ENCODE results near the gene PTPRM.
A peak's percentile ranks its signal among the peaks of the same experiment; 100 is the strongest.

The PTPRM gene

GRCh38 chr18:8365006-8365405, 797.9 kb downstream of the PTPRM start:
- DNase-seq (no peak), ATAC-seq (no peak)

GRCh38 chr18:8365528-8365927, 798.4 kb downstream of the PTPRM start:
- no peak for DNase-seq
- no peak for ATAC-seq

- DNase-seq: no peak
- ATAC-seq: no peak
Measured at GRCh38 chr18:8366070-8366469, 799.0 kb downstream of the PTPRM start.

DNA sequence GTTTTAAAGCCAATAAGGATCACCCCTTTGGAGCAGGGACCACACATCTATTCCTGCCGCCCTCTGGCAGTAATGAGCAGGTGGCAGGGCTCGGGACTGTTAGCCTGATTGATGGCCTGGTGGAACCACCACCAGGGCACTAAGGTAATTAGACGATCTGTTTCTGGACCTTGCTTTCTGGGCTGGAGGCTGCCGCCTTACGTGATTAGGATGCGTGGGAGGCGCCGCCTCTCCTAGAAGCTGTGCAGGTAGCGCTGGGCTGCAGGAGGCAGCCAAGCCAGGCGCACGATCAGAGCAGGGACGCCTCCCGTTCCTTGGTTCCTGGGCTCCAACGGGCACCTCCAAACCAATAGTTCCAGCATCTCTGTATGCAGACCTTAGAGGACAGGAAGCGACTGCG, 799.5 kb downstream of the PTPRM start:
- no peak for DNase-seq
- no peak for ATAC-seq

- DNase-seq (peak; percentile 38), ATAC-seq (no peak)
Measured at GRCh38 chr18:8367217-8367988, 800.3 kb downstream of the PTPRM start.

DNA sequence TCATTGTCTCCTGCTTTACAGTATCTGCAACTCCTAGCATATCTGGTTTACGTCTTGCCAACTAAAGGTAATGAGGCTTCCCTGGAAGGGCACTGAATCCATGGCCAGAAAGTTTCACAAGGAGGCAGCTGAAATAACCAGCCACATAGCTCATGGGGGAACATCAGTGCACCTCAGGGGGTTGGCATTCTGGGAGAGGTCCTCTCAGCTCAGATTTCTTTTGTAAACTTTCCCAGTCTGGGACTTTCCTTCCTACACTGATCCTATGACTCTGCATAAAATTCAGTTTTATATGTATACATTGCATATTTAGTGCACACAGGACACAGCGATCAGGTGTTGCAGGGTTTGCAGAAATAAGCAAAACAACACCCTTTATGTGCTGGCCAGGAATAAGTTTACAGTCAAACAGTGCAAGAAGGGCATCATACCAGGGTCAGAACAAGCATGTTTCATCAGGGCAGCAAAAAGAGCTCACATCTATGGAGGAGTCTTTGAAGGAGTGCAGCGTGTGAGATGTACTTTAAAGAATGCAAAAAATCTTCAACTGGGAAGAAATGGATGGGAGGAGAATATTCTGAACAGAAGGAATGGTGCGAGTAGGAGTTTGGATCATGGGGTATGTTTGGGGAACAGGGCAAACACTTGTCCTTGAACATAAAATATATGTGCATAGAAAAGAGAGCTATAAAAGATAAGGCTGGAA, 801.5 kb downstream of the PTPRM start:
- DNase-seq: no peak
- ATAC-seq: no peak

- no peak for ATAC-seq
- no peak for DNase-seq
Measured at GRCh38 chr18:8373486-8373885, 806.4 kb downstream of the PTPRM start.

GRCh38 chr18:8374676-8375075, 807.6 kb downstream of the PTPRM start:
- no peak for ATAC-seq
- DNase-seq: no peak

DNA sequence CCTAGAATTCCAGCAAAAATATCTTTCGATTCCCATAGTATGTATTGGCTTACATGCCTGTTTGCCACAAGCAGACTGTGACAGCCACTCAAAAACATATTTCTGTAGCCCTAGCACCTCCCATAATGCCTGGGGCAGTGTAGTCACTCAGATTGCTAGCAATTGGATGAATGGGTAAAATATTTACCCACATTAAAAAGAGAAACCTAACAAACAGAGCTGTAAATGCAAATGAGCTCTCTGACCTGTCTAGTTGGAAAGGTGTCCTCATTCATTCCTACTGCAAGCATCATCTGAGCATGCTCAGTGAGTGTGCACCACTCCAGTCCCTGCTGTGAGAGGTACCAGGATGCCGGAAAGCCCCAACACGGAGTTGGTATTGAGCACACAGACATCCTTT, 808.1 kb downstream of the PTPRM start:
- no peak for ATAC-seq
- DNase-seq: no peak

GRCh38 chr18:8376113-8376512, 809.0 kb downstream of the PTPRM start:
- ATAC-seq (no peak), DNase-seq (no peak)

DNA sequence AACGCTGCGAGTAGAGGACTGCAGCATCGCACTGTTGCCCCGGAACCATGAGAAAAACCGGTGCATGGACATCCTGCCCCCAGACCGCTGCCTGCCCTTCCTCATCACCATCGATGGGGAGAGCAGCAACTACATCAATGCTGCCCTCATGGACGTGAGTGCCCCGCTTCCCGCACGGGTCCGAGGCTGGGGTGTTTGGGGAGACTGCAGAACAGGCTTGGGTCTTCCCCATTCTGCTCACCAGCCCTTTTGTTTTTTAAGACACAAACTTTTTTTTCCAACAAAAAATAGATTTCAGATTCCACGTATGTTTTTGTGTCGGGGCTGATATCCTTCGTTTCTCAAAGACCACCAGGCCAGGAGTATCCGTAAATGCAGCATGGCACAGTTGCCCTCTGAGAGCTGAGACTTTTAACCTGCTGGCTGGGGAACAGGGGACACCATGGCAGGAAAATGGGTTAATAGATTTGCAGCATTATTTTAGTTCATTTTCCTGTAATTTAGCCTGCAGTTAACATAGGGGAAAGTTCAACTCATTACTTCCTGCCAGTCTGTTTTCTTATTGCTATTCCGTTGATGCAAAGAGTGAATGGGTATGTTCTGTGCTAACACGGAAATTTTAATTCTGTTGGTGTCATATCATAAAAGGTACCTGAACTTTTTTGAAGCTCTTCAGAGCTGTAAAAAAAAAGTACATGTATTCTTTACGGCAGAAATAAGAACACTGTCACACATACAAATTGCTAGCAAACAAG, 812.2 kb downstream of the PTPRM start:
- no peak for ATAC-seq
- DNase-seq: no peak

DNA sequence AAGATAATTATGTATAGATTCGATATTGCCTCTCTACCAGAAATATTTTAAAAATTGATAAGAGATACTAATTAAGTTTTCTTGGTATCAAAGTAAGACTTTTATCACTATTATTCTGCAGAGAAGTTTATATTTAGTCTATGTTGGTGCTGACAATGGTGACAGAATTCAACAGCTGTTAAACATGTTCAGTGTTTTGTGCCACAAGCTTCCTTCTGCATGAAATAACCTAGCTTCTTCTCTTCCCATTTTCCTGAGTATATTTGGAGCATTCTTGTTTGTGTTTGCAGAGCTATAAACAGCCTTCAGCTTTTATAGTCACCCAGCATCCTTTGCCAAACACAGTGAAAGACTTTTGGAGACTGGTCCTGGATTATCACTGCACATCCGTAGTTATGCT, 812.9 kb downstream of the PTPRM start:
- DNase-seq: no peak
- ATAC-seq: no peak

DNA sequence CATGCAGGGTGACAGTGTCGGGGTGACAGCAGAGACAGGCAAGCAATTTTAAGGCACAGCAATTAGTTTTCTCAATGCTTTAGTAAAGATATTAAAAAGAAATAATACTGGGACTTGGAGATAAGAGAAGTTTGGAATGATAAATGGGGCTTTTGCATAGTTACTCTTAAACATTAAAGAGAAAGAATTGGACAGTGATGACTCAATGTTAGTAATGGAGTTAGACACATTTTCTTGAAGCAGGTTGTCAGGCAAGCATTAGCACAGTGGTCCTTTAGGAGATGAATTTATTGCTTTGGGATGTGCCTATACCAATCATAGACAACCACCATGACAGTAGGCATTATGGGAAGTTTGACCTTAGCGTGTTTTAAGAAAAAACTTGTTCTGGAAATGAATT, 813.8 kb downstream of the PTPRM start:
- DNase-seq: no peak
- ATAC-seq: no peak

- DNase-seq: no peak
- ATAC-seq: no peak
Measured at GRCh38 chr18:8381821-8382459, 814.8 kb downstream of the PTPRM start.

DNA sequence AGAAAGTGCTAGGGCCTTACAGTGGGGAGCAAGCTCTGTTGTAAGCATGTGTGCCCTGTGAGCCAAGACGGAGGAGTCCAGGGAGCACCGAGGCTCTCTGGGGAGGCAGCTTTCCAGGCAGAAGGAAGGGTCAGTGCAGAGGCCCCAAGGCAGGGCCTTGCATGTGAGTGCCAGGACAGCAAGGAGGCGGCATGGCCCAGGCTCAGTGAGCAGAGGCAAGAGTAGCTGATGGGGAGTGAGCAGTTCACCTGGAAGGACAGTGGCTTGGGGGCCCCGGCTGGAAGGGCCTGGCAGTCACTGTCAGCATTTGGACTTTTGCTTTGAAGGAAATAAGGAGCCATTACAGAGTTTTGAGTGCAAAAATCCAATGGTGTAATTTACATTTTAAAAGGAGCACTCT, 818.3 kb downstream of the PTPRM start:
- ATAC-seq: no peak
- no peak for DNase-seq

- ATAC-seq (no peak), DNase-seq (no peak)
Measured at GRCh38 chr18:8386669-8387380, 819.7 kb downstream of the PTPRM start.

GRCh38 chr18:8389391-8390340, 822.5 kb downstream of the PTPRM start:
- DNase-seq (peak; percentile 24), ATAC-seq (no peak)

DNA sequence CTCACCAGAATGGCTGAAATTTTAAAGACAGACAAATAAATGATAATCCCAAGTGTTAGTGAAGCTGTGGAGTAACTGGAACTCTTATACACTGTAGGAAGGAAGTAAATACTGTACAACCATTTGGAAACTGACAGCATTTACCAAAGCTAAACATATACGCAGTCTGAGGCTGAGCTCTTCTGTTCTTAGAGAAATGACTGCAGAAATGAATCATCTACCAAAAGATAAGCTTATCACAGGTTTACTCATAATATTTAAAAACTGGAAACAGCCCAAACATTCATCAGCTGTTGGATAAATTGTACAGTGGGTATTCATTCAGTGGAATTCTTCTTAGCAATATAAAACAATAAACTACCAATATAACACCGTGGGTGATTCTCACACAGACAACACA, 824.0 kb downstream of the PTPRM start:
- ATAC-seq (no peak), DNase-seq (no peak)

DNA sequence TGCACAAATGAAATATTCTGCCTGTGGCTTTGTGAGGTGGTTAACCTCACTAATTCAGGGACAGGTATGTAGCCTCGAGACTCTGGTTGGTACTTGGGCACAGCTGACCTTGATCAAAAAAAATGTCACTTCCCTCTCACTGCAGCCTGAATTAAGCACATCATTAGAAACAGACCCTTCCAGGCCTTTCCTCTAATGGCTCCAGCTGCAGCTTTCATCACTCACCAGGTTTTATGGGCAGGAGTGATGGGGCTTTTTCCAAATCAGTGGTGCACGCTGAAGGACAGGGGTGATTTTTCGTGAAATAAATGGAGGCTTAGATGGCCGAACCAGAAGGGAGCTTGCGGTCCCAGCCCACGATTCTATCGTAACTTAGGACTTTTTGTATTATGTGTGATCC, 829.1 kb downstream of the PTPRM start:
- no peak for ATAC-seq
- DNase-seq: no peak

DNA sequence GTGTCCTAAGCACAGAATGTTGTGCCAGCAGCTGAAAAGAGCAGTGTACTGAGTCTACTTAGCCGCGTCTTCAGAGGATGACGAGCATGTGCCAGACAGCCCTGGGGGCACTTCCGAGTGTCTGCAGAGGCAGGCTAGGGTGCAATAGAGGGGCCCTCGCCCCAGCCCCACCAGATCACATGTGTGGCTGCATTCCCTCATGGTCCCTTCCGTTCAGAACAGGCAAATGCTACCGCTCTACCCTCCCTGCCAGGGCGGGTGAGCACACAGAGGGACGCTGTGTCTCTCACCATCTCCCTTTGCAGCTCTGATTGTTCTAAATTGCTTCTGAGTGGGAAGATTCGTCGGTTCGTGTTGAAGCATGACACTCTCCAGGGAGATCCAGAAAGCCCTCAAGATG, 829.9 kb downstream of the PTPRM start:
- DNase-seq: no peak
- ATAC-seq: no peak

- ATAC-seq (no peak), DNase-seq (no peak)
Measured at GRCh38 chr18:8399138-8399537, 832.0 kb downstream of the PTPRM start.

Measured in stimulated activated naive CD8-positive, alpha-beta T cell treated with anti-CD3 and anti-CD28 coated beads, Interleukin-15, Interleukin-2, amounts not matched to agents 100 U/mL and 50 U/mL, for 24 hours (primary cell).